ENCODE measurements around the gene C3. TPM values are rescaled to one million over a fixed set of nuclear protein-coding genes. Genes with fewer than 3 reads are reported as not detected.
"Not testable (repeated sequence)": the region's sequence is repeated elsewhere in the genome, so short reads cannot be mapped to it uniquely, and the experiment has no call there.

The C3 gene
- total RNA-seq, 3 donors from 2014 or later: 6.5 to 7.4 (median 6.7) TPM

DNA sequence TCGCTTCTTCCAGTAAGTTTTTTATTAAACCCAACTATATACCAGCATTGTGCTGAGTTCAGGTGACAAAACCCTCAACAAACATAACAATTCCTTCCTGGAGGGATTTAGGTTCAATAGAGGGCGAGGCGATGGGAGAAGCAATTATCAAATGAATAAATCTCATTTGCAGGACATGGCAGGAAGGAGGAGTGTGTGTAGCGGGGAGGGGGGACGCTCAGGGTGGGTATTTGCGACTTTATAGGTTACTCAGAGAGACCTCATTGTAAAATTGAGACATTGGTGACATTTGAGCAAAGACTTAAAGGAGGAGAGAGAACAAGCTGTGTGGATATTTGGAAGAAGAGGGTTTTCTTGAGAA is 3.9 kb downstream of the C3 start:
- Mint-ChIP-seq H3K9me3 (no peaks in the 10 kb centered on the region), H3K4me1 (ENCODE audit: low read depth) (peaks cover 3% of the 10 kb centered on the region), H3K36me3 (ENCODE audit: insufficient read depth) (no peaks in the 10 kb centered on the region), H3K27me3 (ENCODE audit: low read depth) (peaks cover 4% of the 10 kb centered on the region), H3K4me3 (no peak overlapping the region)
- no peak for DNase-seq
- ATAC-seq: no peak

DNA sequence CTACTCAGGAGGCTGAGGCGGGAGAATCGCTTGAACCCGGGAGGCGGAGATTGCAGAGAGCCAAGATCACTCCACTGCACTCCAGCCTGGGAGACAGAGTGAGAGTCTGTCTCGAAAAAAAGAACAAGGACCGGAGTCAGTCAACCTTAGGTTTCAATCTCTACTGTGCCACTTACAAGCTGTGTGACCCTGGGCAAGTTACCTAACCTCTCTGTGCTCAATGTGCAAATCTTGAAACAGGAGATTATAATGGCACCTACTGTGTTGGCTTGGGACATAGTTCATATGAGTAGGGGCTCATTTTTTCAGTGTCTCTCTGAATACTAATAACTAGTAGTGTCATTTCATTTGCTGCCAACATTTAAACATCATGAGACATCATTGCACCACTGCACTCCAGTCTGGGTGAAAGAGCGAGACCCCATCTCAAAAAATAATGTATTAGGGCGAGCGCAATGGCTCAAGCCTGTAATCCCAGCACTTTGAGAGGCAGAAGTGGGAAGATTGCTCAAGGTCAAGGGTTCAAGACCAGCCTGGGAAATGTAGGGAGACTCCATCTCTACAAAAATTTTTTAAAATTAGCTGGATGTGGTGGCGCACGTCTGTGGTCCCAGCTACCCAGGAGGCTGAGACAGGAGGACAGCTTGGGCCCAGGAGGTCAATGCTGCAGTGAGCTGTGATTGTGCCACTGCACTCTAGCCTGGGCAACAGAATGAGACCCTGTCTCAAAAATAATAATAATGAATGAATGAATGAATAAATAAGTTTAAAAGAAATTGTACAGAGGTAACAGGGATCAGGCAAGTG is 5.5 kb downstream of the C3 start:
- DNase-seq (no peak), ATAC-seq (no peak)
- H3K36me3 Mint-ChIP-seq (ENCODE audit: insufficient read depth): no peaks in the 10 kb centered on the region
- no peaks in the 10 kb centered on the region for H3K9me3 Mint-ChIP-seq
- H3K27me3 Mint-ChIP-seq (ENCODE audit: low read depth): peaks cover 19% of the 10 kb centered on the region
- no peak overlapping the region for H3K4me3 Mint-ChIP-seq
- H3K4me1 Mint-ChIP-seq (ENCODE audit: low read depth): peaks cover 10% of the 10 kb centered on the region

DNA sequence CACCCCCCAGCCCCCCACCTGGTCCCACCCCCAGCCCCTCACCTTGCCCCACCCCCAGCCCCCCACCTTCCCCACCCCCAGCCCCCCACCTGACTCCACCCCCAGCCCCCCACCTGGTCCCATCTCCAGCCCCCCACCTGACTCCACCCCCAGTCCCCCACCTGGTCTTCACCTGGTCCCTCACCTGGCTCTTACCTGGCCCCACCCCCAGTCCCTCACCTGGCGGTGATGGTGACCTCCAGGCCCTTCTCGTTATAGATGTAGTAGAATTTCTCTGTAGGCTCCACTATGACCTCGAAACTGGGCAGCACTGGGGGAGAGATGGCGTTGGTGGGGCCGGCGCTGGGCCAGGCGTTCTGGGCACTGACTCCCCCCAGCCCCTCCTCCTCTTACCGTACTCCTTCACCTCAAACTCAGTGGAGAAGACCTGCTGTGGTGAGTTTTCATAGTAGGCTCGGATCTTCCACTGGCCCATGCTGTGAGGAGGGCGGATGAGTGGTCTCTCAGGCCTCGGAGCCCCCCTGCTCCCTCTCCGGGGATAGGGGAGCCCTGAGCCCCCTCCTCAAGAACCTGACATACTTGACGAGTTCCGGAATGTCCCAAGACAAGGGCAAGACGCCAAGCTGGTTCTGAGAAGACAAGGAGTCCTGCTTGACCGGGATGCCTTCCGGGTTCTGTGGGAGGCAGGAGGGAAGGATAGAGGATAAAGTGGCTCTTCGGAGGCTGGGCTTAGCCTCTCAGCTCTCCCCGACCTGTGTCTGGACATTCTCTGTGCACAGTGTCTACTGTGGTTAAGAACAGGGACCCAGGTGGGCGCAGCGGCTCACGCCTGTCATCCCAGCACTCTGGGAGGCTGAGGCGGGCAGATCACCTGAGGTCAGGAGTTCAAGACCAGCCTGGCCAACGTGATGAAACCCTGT is 6.4 kb downstream of the C3 start:
- DNase-seq (no peak), ATAC-seq (no peak)
- Mint-ChIP-seq H3K27me3 (ENCODE audit: low read depth) (peaks cover 27% of the 10 kb centered on the region), H3K36me3 (ENCODE audit: insufficient read depth) (no peaks in the 10 kb centered on the region), H3K4me1 (ENCODE audit: low read depth) (peaks cover 10% of the 10 kb centered on the region), H3K9me3 (no peaks in the 10 kb centered on the region), H3K4me3 (no peak overlapping the region)

DNA sequence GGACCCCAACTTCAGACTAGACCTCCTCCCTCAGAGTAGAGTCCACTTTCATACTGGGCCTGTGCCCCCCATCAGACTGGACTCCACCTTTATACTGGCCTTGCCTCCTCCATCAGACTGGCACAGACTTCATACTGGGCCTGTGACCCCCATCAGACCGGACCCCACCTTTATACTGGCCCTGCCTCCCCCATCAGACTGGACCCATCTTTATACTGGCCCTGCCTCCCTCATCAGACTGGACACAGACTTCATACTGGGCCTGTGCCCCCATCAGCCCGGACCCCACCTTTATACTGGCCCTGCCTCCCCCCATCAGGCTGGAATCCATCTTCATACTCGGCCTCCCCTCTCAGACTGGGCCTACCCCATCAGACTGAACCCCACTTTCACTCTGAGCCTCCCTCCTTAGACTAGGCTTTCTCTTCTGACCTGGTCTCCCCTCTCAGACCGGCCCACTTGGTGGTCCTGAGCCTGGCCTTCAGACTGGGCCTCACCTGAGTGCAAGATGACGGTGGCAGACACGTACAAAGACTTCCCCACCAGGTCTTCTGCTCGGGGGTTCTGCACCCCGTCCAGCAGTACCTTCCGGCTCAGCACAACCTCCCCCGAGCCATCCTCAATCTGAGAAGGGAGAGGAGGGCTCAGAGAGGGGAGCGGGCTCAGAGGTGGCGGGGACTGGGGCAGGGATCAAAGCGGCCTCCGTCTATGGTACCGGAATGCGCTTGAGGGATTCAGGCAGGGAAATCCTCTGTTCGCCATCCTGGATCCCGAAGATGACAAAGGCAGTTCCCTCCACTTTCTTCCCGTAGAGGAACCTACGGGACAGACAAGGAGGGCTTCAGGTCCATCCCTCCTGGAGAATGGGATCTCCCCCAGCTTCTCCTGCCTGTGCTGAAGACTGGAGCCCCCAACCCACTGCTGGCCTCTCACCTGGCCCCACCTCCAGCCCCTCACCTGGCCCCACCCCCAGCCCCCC is 7.5 kb downstream of the C3 start:
- ATAC-seq (no peak), DNase-seq (no peak)
- Mint-ChIP-seq H3K4me3 (no peak overlapping the region), H3K36me3 (ENCODE audit: insufficient read depth) (no peaks in the 10 kb centered on the region), H3K9me3 (no peaks in the 10 kb centered on the region), H3K4me1 (ENCODE audit: low read depth) (peaks cover 10% of the 10 kb centered on the region), H3K27me3 (ENCODE audit: low read depth) (peaks cover 36% of the 10 kb centered on the region)

DNA sequence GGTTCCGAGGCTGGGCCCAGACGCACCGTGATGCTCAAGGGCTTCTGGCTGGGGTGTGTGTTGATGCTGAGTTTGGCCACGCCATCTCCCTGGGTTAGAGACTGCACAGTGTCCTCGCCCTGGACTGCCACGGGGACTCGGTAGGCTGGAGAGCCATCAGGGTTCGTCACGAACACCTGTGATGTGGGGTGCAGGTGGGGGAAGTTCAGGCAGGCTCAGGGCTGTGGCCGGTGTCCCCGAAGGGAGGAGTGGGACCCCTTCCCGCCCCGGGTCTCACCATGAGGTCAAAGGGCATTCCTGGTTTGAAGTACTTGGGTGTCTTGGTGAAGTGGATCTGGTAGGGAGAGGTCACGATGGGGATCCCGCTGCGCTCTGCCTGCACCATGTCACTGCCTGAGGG is 8.2 kb downstream of the C3 start:
- DNase-seq: no peak
- Mint-ChIP-seq H3K36me3 (ENCODE audit: insufficient read depth) (no peaks in the 10 kb centered on the region), H3K4me1 (ENCODE audit: low read depth) (peaks cover 10% of the 10 kb centered on the region), H3K27me3 (ENCODE audit: low read depth) (peaks cover 40% of the 10 kb centered on the region), H3K9me3 (no peaks in the 10 kb centered on the region), H3K4me3 (no peak overlapping the region)
- no peak for ATAC-seq

DNA sequence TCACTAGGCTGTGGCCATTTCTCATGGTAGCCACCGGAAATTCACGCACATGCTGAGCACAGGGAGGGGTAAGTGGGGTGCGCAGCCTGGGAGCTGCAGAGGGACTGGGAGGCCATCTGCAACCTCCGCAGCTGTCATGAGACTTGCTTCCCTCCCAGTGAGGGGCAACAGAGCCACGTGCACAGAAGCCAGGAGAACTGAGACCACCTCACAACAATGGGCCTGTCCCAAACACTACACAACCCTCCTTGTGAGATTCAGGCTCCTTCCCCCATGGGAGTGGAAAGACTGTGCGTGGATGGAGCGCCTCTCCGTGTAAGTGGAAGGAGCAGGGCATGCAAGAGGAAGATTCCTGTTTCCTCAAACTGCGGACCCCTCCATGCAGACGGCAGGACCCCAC is 8.8 kb downstream of the C3 start:
- no peaks in the 10 kb centered on the region for H3K36me3 Mint-ChIP-seq (ENCODE audit: insufficient read depth)

DNA sequence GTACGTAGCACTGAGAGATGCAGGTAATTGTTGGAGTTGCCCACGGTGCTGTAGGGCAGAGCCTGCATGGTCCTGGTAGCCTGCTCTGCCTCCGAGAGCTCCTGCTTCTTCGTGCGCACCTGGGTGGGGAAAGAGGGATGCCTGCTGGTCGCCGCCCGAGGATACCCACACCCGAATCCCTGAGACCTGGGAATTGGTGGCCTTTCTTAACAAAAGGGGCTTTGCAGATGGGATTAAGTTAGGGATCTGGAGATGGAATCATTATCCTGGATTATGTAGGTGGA is 9.4 kb downstream of the C3 start:
- DNase-seq (no peak), ATAC-seq (no peak)
- peaks cover 10% of the 10 kb centered on the region for H3K4me1 Mint-ChIP-seq (ENCODE audit: low read depth)
- H3K9me3 Mint-ChIP-seq: no peaks in the 10 kb centered on the region
- no peaks in the 10 kb centered on the region for H3K36me3 Mint-ChIP-seq (ENCODE audit: insufficient read depth)
- no peak overlapping the region for H3K4me3 Mint-ChIP-seq
- peaks cover 40% of the 10 kb centered on the region for H3K27me3 Mint-ChIP-seq (ENCODE audit: low read depth)

More for the DNA sequence above, 8.8 kb downstream of the C3 start:
- Mint-ChIP-seq H3K4me1 (ENCODE audit: low read depth) (peaks cover 10% of the 10 kb centered on the region), H3K27me3 (ENCODE audit: low read depth) (peaks cover 40% of the 10 kb centered on the region), H3K4me3 (no peak overlapping the region), H3K9me3 (no peaks in the 10 kb centered on the region)
- DNase-seq (no peak), ATAC-seq (no peak)

DNA sequence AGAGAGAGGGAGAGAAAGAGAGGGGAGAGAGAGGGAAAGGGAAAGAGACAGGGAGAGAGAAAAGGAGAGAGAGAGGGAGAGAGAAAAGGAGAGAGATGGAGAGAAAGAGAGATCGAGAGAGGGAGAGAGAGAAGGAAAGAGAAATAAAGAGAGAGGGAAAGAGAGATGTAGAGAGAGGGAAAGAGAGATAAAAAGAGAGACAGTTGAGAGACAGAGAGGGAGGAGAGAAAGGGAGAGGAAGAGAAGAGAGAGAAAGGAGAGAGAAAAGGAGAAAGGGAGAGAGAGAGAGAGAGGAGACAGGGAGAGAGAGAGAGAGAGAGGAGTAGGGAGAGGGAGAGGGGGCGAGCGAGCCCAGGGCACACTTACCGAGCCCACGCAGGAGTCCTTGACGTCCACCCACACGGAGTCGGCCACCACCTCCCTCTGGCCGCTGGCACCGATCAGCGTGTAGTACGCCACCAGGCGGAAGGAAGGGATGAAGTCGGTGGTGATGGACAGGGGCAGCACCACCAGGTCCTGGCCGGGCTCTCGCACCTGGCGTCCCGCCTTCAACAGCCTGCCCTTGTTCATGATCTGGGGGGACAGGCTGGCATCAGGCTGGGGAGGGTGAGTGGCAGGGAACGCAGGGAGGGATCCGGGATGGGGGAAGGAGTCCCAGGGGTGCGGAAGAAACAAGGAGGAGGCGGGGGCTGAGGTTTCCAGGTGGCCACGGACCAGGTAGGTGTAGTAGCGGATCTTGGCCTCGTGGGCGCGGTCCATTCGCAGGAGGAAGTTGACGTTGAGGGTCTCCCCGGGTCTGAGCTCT is 10.0 kb downstream of the C3 start:
- peaks cover 10% of the 10 kb centered on the region for H3K4me1 Mint-ChIP-seq (ENCODE audit: low read depth)
- ATAC-seq: peak; percentile 32 to 61
- H3K4me3 Mint-ChIP-seq: peak overlapping the region; percentile 10
- no peaks in the 10 kb centered on the region for H3K36me3 Mint-ChIP-seq (ENCODE audit: insufficient read depth)
- H3K27me3 Mint-ChIP-seq (ENCODE audit: low read depth): peaks cover 40% of the 10 kb centered on the region
- H3K9me3 Mint-ChIP-seq: no peaks in the 10 kb centered on the region
- DNase-seq: no peak

DNA sequence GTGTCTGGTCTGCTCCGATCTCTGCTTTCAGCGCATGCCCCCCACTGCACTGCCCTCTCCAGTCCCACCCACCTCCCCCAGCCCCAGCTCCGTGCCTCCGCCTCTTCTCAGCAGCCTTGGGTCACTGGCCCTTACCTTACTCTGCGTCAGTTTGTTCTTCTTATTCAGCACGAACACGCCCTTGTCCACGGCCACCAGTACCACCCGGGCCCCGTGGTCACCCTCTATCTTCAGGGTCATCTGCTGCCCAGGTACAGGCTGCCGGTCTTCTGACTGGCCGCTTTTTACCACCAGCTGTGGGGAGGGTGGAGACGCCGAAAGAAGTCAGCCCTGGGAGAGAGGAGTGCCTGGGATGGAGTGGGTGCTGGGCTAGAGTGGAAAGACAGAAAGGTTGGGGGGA is 10.9 kb downstream of the C3 start:
- no peak for DNase-seq
- Mint-ChIP-seq H3K36me3 (ENCODE audit: insufficient read depth) (no peaks in the 10 kb centered on the region), H3K27me3 (ENCODE audit: low read depth) (peaks cover 40% of the 10 kb centered on the region), H3K4me3 (no peak overlapping the region), H3K9me3 (no peaks in the 10 kb centered on the region), H3K4me1 (ENCODE audit: low read depth) (peaks cover 10% of the 10 kb centered on the region)
- no peak for ATAC-seq

DNA sequence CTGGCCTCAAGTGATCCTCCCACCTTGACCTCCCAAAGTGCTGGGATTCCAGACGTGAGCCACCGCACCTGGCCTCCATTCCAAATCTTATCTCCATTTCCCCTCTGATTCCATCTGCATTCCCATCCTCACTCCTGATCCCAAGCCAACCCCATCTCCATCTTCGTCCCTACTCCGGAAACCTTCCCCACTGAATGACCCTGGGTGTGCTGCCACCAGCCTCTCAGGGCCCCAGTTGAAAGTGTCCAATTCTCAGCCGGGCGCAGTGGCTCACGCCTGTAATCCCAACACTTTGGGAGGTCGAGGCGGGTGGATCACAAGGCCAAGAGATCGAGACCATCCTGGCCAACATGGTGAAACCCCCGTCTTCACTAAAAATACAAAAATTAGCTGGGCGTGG is 11.5 kb downstream of the C3 start:
- not testable (repeated sequence) for H3K4me1 Mint-ChIP-seq (ENCODE audit: low read depth); DNase-seq; ATAC-seq; H3K9me3 Mint-ChIP-seq; H3K36me3 Mint-ChIP-seq (ENCODE audit: insufficient read depth); H3K4me3 Mint-ChIP-seq
- peaks cover 40% of the 10 kb centered on the region for H3K27me3 Mint-ChIP-seq (ENCODE audit: low read depth)

DNA sequence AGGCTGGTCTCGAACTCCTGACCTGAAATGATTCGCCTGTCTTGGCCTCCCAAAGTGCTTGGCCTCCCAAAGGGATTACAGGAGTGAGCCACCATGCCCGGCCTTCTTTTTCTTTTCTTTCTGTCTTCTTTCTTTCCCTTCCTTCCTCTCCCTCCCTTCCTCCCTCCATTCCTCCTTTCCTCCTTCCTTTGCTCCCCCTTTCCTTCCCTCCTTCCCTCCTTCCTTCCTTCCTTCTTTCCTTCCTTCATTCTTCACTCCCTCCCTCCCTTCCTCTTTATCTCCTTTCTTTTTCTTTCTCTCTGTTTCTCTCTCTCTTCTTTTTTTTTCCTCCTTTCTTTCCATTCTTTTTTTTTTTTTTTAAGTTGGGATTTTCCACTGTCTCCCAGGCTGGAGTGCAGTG is 12.1 kb downstream of the C3 start:
- no peaks in the 10 kb centered on the region for H3K36me3 Mint-ChIP-seq (ENCODE audit: insufficient read depth)
- no peak overlapping the region for H3K4me3 Mint-ChIP-seq
- H3K4me1 Mint-ChIP-seq (ENCODE audit: low read depth): peaks cover 10% of the 10 kb centered on the region
- no peaks in the 10 kb centered on the region for H3K9me3 Mint-ChIP-seq
- ATAC-seq (no peak), DNase-seq (no peak)
- peaks cover 40% of the 10 kb centered on the region for H3K27me3 Mint-ChIP-seq (ENCODE audit: low read depth)

DNA sequence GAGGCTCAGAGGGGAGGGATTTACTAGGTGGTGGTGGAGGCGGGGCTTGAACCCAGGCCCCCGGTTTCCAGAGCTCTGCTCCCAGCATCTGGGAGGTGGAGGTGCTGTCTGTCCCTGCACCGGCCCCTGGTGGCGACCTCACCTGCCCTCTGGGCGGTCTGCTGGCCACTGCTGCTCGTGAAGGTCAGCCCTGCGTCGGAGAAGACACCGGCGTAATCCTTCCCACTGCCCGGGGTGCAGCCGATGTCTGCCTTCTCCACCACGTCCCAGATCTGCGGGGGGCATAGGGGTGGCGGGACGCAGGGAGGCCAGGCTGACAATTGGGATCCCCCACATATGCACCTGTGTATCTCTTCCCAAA is 12.8 kb downstream of the C3 start:
- H3K9me3 Mint-ChIP-seq: no peaks in the 10 kb centered on the region
- ATAC-seq (no peak), DNase-seq (no peak)
- H3K4me3 Mint-ChIP-seq: no peak overlapping the region
- H3K27me3 Mint-ChIP-seq (ENCODE audit: low read depth): peaks cover 40% of the 10 kb centered on the region
- H3K36me3 Mint-ChIP-seq (ENCODE audit: insufficient read depth): no peaks in the 10 kb centered on the region
- H3K4me1 Mint-ChIP-seq (ENCODE audit: low read depth): peaks cover 10% of the 10 kb centered on the region

DNA sequence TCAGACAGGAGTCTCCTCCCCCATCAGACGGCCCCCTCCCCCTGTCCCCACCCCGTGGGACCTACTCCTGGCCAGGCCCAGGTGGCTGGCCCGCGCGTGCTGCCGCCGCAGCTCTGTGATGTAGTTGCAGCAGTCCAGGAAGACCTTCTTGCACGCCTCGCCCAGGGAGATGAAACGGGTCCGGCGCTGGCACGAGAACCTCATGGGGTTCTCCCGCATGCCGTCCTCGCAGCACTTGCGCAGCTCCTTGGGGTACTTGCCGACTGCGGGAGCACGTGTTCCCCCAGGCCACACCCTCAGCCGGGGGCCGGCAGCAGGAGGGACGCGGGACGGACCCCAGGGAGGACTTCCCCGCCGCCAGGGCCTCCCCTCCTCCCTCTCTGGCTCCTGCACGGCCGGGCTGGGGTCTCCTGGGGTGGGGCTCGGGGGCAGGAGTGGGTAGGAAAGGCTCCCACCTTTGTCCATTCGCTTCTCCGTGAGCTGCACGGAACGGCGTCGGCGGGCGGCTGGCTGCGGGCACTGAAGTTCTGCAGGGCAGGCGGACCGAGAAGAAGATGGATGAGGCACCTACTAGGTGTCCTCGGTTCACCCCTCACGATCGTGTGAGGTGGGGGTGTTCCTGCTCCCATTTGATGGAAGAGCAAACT is 13.3 kb downstream of the C3 start:
- DNase-seq (no peak), ATAC-seq (no peak)
- Mint-ChIP-seq H3K27me3 (ENCODE audit: low read depth) (peaks cover 37% of the 10 kb centered on the region), H3K4me3 (no peak overlapping the region), H3K9me3 (no peaks in the 10 kb centered on the region), H3K4me1 (ENCODE audit: low read depth) (peaks cover 10% of the 10 kb centered on the region), H3K36me3 (ENCODE audit: insufficient read depth) (no peaks in the 10 kb centered on the region)
